Measurements from ENCODE around the gene AHNAK. TPM values are rescaled to one million over a fixed set of nuclear protein-coding genes. Genes with fewer than 3 reads are reported as not detected.

AHNAK gene
- total RNA-seq, 1 experiment from 2014 or later, result 73.0 TPM

- CTCF ChIA-PET, result no interaction called here
- Histone ChIP-seq H3K4me3 (ENCODE audit: low read depth, low read length, poor library complexity, severe bottlenecking) (no peak overlapping the region), H3K36me3 (ENCODE audit: insufficient read depth, low read length, poor library complexity, severe bottlenecking) (peaks cover 56% of the 10 kb centered on the region), H3K27me3 (replicated peaks; ENCODE audit: insufficient read depth, low read depth, low read length, poor library complexity) (no peaks in the 10 kb centered on the region), H3K4me1 (ENCODE audit: insufficient read depth, low read length, poor library complexity, severe bottlenecking) (peaks cover 9% of the 10 kb centered on the region), H3K27ac (ENCODE audit: low read depth, low read length, poor library complexity, severe bottlenecking) (no peak overlapping the region), H3K9me3 (ENCODE audit: low read depth, low read length, poor library complexity, severe bottlenecking) (no peaks in the 10 kb centered on the region)
- no peak for TF ChIP-seq EZH2 (IDR thresholded peaks at IDR 0.05; ENCODE audit: borderline replicate concordance, low read depth, low read length, poor library complexity, severe bottlenecking)
- TF ChIP-seq, protein P1, sequence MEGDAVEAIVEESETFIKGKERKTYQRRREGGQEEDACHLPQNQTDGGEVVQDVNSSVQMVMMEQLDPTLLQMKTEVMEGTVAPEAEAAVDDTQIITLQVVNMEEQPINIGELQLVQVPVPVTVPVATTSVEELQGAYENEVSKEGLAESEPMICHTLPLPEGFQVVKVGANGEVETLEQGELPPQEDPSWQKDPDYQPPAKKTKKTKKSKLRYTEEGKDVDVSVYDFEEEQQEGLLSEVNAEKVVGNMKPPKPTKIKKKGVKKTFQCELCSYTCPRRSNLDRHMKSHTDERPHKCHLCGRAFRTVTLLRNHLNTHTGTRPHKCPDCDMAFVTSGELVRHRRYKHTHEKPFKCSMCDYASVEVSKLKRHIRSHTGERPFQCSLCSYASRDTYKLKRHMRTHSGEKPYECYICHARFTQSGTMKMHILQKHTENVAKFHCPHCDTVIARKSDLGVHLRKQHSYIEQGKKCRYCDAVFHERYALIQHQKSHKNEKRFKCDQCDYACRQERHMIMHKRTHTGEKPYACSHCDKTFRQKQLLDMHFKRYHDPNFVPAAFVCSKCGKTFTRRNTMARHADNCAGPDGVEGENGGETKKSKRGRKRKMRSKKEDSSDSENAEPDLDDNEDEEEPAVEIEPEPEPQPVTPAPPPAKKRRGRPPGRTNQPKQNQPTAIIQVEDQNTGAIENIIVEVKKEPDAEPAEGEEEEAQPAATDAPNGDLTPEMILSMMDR (conservative IDR thresholded peaks at IDR 0.05; ENCODE audit: low read depth, low read length), result no peak
- no peak for DNase-seq (ENCODE audit: low spot score)
- intact Hi-C loops (cut with micrococcal nuclease; ENCODE audit: unreplicated experiment), result no loop called here
- POLR2A ChIA-PET (ENCODE audit: low non-redundant PET), result no interaction called here
- BruUV-seq (replicated peaks), result no TSS peak
Measured at GRCh38 chr11:62579252-62579651, 32.6 kb upstream of the AHNAK start.

DNA sequence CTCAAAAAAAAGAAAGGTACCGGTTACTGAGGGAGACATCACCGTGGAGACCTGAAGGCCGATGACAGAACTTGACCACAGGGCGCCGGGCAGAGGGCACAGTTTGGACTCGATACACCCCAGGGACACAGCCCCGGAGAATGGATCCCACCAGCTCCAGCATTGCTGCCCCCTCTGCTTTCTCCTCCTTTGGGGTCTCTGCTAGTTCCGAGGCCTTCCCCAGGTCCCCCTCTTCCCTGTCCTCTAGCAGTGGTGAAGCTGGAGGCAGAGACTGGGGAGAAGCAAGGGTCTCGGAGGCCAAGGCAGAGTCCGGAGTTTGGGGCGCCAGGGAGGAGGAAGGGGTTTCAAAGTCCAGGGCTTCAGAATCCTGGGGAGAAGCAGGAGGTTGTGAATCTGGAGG, 31.9 kb upstream of the AHNAK start:
- no peak for DNase-seq (ENCODE audit: low spot score)
- no TSS peak for BruUV-seq (replicated peaks)
- Histone ChIP-seq H3K4me3 (ENCODE audit: low read depth, low read length, poor library complexity, severe bottlenecking) (no peak overlapping the region), H3K36me3 (ENCODE audit: insufficient read depth, low read length, poor library complexity, severe bottlenecking) (peaks cover 50% of the 10 kb centered on the region), H3K9me3 (ENCODE audit: low read depth, low read length, poor library complexity, severe bottlenecking) (no peaks in the 10 kb centered on the region), H3K27ac (ENCODE audit: low read depth, low read length, poor library complexity, severe bottlenecking) (no peak overlapping the region), H3K27me3 (replicated peaks; ENCODE audit: insufficient read depth, low read depth, low read length, poor library complexity) (no peaks in the 10 kb centered on the region), H3K4me1 (ENCODE audit: insufficient read depth, low read length, poor library complexity, severe bottlenecking) (peaks cover 9% of the 10 kb centered on the region)
- intact Hi-C loops (cut with micrococcal nuclease; ENCODE audit: unreplicated experiment), result no loop called here
- CTCF ChIA-PET, result no interaction called here
- POLR2A ChIA-PET (ENCODE audit: low non-redundant PET), result no interaction called here
- no peak for TF ChIP-seq EZH2 (IDR thresholded peaks at IDR 0.05; ENCODE audit: borderline replicate concordance, low read depth, low read length, poor library complexity, severe bottlenecking)
- TF ChIP-seq, protein P1 (conservative IDR thresholded peaks at IDR 0.05; ENCODE audit: low read depth, low read length), result no peak

DNA sequence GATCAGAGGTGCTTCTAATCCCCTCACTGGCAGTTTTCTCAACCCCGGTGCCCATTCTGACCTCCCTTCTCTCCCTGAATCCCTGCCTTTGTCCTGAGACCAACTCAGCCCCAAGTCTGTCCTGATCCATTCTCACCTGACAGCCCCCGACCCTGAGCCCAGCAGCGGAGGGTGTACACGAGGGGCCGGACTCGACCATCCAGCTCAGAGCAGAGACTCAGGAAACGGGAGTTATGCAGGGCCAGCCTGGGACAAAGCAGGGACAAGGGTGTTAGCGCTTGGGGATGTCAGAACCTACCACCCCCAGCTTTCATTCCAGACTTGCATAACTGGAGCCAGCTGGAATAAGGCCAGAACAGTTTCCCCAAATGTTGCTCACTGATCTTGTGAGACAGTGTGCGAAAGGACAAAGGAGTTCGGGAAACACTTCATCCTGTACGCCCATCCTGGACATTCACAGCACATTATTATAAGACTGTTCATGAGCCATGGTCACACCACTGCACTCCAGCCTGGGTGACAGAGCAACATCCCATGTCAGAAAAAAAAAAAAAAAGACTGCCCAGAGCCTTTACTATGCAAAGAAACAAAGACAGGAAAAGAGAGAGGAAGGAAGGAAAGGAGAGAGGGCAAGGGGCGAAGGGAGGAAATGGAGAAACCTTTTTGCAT, 30.6 kb upstream of the AHNAK start:
- TF ChIP-seq EZH2 (IDR thresholded peaks at IDR 0.05; ENCODE audit: borderline replicate concordance, low read depth, low read length, poor library complexity, severe bottlenecking), result no peak
- Histone ChIP-seq H3K4me1 (ENCODE audit: insufficient read depth, low read length, poor library complexity, severe bottlenecking) (peaks cover 13% of the 10 kb centered on the region), H3K9me3 (ENCODE audit: low read depth, low read length, poor library complexity, severe bottlenecking) (no peaks in the 10 kb centered on the region), H3K27me3 (replicated peaks; ENCODE audit: insufficient read depth, low read depth, low read length, poor library complexity) (no peaks in the 10 kb centered on the region), H3K27ac (ENCODE audit: low read depth, low read length, poor library complexity, severe bottlenecking) (peak overlapping the region; percentile 52), H3K36me3 (ENCODE audit: insufficient read depth, low read length, poor library complexity, severe bottlenecking) (peaks cover 52% of the 10 kb centered on the region), H3K4me3 (ENCODE audit: low read depth, low read length, poor library complexity, severe bottlenecking) (no peak overlapping the region)
- intact Hi-C loops (cut with micrococcal nuclease; ENCODE audit: unreplicated experiment), result no loop called here
- BruUV-seq (replicated peaks), result no TSS peak
- no peak for DNase-seq (ENCODE audit: low spot score)
- POLR2A ChIA-PET (ENCODE audit: low non-redundant PET), result interaction anchor here (0.7 kb wide), 1 partner anchor 139 kb away, joined by 8 read pairs; no protein-coding TSS in a partner anchor
- CTCF ChIA-PET, result interaction anchor here (0.7 kb wide), 1 partner anchor 37 kb away, joined by 5 read pairs; no protein-coding TSS in a partner anchor

DNA sequence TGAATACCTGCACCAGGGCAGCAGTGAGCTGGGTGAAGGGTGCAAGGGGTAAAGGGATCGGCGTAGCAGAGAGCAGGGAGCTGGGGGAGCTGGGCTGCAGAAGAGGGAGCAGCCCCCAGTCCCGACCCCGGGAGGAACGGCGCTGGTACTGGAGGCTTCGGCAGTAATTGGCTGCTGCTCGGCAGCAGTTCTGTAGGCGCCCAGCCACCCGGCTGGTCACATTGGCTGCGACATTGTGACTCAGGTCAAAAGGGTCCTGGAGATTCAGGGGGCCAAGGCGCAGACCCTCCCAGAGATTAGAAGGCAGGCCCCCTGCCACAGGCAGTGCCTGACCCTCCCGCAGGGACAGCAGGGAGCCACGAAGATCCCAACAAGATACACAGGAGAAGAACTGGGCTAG, 29.2 kb upstream of the AHNAK start:
- TF ChIP-seq, protein P1 (conservative IDR thresholded peaks at IDR 0.05; ENCODE audit: low read depth, low read length), result no peak
- TF ChIP-seq EZH2 (IDR thresholded peaks at IDR 0.05; ENCODE audit: borderline replicate concordance, low read depth, low read length, poor library complexity, severe bottlenecking), result no peak
- peak overlapping the region; percentile 88 for H3K27ac ChIP-seq (ENCODE audit: low read depth, low read length, poor library complexity, severe bottlenecking)
- no peak for DNase-seq (ENCODE audit: low spot score)
- H3K27me3 ChIP-seq (replicated peaks; ENCODE audit: insufficient read depth, low read depth, low read length, poor library complexity), result no peaks in the 10 kb centered on the region
- H3K4me3 ChIP-seq (ENCODE audit: low read depth, low read length, poor library complexity, severe bottlenecking), result peak overlapping the region; percentile 65
- CTCF ChIA-PET, result no interaction called here
- H3K36me3 ChIP-seq (ENCODE audit: insufficient read depth, low read length, poor library complexity, severe bottlenecking), result peaks cover 56% of the 10 kb centered on the region
- POLR2A ChIA-PET (ENCODE audit: low non-redundant PET), result no interaction called here
- no peaks in the 10 kb centered on the region for H3K9me3 ChIP-seq (ENCODE audit: low read depth, low read length, poor library complexity, severe bottlenecking)
- intact Hi-C loops (cut with micrococcal nuclease; ENCODE audit: unreplicated experiment), result no loop called here
- peaks cover 26% of the 10 kb centered on the region for H3K4me1 ChIP-seq (ENCODE audit: insufficient read depth, low read length, poor library complexity, severe bottlenecking)
- BruUV-seq (replicated peaks), result no TSS peak

Data from A673 (cell line).